ENCODE data around the gene NRF1. TPM values are rescaled to one million over a fixed set of nuclear protein-coding genes. Genes with fewer than 3 reads are reported as not detected.

NRF1 gene
- total RNA-seq, 1 experiment from 2014 or later: 25.9 TPM

DNA sequence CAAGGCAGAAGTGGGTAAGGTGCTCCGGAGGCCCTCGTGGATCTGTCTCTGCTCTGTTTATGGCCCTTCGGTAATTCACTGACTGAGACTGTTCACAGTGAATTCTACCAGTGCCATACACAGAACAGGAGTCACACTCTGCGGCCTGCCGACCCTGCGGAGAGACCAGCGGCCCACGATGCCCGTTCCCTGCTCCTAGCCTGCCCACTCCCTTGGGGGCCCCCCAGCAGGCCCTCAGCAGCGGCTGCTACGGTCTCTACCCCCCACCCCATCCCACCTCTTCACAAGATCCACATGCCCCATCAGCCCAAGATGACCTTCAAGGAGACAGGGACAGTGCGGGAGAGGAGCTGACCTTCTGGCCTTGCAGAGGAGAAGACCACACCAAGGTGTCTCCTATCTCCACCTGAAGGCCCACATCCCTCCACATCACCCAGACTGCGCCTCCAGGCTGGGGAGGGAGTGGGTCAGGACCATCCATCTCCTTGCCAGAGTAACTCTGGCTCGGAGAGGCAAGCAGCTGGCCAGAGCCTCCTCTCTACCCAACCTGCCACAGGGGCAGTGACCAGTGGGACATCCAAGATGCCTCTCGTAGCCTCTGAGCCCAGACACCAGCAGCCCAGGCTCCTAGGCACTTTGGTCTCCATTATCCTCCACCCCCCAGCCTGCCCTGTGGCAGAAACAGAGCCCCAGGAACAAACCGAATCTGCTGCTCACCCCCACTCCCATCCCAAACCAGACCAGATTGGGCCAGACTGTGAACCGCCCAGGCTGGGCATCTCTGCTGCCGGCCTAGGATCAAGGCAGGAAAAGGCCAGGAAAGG is 163.6 kb downstream of the NRF1 start:
- peaks cover 9 to 14% of the 10 kb centered on the region in 2 experiments for H3K4me1 ChIP-seq (ENCODE audit: control insufficient read depth in 1 of 2, insufficient read depth in 2 of 2, low read length in 2 of 2)
- H3K4me3 ChIP-seq (replicated peaks in 1 of 2; ENCODE audit: low read depth in 1 of 2, low read length in 2 of 2): no peak overlapping the region
- H4K20me1 ChIP-seq (ENCODE audit: insufficient read depth): no peaks in the 10 kb centered on the region
- DNase-seq (ENCODE audit: low read depth, low spot score): no peak
- TF ChIP-seq RAD21 (IDR thresholded peaks at IDR 0.05; ENCODE audit: low read depth) (no peak), CBX3 (IDR thresholded peaks at IDR 0.05; ENCODE audit: low read depth) (no peak), CEBPB (IDR thresholded peaks at IDR 0.05; ENCODE audit: low read depth) (no peak), EZH2 (IDR thresholded peaks at IDR 0.05) (no peak), FOSL1 (IDR thresholded peaks at IDR 0.05; ENCODE audit: low read depth) (no peak), POLR2AphosphoS5 (IDR thresholded peaks at IDR 0.05; ENCODE audit: low read depth, low read length) (no peak), SP1 (IDR thresholded peaks at IDR 0.05; ENCODE audit: low read depth) (no peak), ZNF274 (IDR thresholded peaks at IDR 0.05; ENCODE audit: low read depth, low read length) (no peak), SIN3A (IDR thresholded peaks at IDR 0.05; ENCODE audit: low read depth) (no peak), JUND (IDR thresholded peaks at IDR 0.05) (no peak), REST (IDR thresholded peaks at IDR 0.05; ENCODE audit: low read depth) (no peak), POLR2A (IDR thresholded peaks at IDR 0.05; ENCODE audit: borderline replicate concordance, extremely low read depth, insufficient read depth, insufficient read length) (no peak), SRF (IDR thresholded peaks at IDR 0.05; ENCODE audit: low read depth) (no peak), YY1 (IDR thresholded peaks at IDR 0.05; ENCODE audit: extremely low read depth, insufficient replicate concordance, low read depth, low read length) (no peak), EZH2phosphoT487 (IDR thresholded peaks at IDR 0.05; ENCODE audit: borderline replicate concordance) (no peak), TCF7L2 (IDR thresholded peaks at IDR 0.05; ENCODE audit: borderline replicate concordance, extremely low read depth, insufficient read depth, insufficient read length) (no peak)
- TF ChIP-seq, protein P1, sequence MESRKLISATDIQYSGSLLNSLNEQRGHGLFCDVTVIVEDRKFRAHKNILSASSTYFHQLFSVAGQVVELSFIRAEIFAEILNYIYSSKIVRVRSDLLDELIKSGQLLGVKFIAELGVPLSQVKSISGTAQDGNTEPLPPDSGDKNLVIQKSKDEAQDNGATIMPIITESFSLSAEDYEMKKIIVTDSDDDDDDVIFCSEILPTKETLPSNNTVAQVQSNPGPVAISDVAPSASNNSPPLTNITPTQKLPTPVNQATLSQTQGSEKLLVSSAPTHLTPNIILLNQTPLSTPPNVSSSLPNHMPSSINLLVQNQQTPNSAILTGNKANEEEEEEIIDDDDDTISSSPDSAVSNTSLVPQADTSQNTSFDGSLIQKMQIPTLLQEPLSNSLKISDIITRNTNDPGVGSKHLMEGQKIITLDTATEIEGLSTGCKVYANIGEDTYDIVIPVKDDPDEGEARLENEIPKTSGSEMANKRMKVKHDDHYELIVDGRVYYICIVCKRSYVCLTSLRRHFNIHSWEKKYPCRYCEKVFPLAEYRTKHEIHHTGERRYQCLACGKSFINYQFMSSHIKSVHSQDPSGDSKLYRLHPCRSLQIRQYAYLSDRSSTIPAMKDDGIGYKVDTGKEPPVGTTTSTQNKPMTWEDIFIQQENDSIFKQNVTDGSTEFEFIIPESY (IDR thresholded peaks at IDR 0.05; ENCODE audit: extremely low read depth, insufficient replicate concordance, low read length): no peak
- TF ChIP-seq, protein P2, sequence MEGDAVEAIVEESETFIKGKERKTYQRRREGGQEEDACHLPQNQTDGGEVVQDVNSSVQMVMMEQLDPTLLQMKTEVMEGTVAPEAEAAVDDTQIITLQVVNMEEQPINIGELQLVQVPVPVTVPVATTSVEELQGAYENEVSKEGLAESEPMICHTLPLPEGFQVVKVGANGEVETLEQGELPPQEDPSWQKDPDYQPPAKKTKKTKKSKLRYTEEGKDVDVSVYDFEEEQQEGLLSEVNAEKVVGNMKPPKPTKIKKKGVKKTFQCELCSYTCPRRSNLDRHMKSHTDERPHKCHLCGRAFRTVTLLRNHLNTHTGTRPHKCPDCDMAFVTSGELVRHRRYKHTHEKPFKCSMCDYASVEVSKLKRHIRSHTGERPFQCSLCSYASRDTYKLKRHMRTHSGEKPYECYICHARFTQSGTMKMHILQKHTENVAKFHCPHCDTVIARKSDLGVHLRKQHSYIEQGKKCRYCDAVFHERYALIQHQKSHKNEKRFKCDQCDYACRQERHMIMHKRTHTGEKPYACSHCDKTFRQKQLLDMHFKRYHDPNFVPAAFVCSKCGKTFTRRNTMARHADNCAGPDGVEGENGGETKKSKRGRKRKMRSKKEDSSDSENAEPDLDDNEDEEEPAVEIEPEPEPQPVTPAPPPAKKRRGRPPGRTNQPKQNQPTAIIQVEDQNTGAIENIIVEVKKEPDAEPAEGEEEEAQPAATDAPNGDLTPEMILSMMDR (IDR thresholded peaks at IDR 0.05 in 2 of 3, conservative IDR thresholded peaks at IDR 0.05 in 1 of 3; ENCODE audit: borderline replicate concordance in 1 of 3, insufficient read depth in 1 of 3, low read depth in 2 of 3, low read length in 2 of 3): no peak
- TF ChIP-seq, protein P3, sequence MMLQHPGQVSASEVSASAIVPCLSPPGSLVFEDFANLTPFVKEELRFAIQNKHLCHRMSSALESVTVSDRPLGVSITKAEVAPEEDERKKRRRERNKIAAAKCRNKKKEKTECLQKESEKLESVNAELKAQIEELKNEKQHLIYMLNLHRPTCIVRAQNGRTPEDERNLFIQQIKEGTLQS (IDR thresholded peaks at IDR 0.05): no peak
- TF ChIP-seq, protein P4, sequence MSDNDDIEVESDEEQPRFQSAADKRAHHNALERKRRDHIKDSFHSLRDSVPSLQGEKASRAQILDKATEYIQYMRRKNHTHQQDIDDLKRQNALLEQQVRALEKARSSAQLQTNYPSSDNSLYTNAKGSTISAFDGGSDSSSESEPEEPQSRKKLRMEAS (IDR thresholded peaks at IDR 0.05): no peak
- no peak overlapping the region for H3K9ac ChIP-seq (ENCODE audit: low read length)
- no peak for ATAC-seq
- peaks cover 44% of the 10 kb centered on the region for H3K79me2 ChIP-seq (ENCODE audit: insufficient read depth, low read length)
- H3K9me2 ChIP-seq (ENCODE audit: insufficient read depth): no peaks in the 10 kb centered on the region
- no peak overlapping the region for H3K4me2 ChIP-seq (ENCODE audit: low read length)
- BruUV-seq (replicated peaks): no TSS peak
- ChIA-PET POLR2A (no interaction called here), CTCF (no interaction called here), RAD21 (ENCODE audit: low non-redundant PET in 1 of 2, low total read pairs in 2 of 2, uncharacterized antibody in 2 of 2, unreplicated experiment in 2 of 2) (no interaction called here)
- no peaks in the 10 kb centered on the region; a peak in 1 of 4 replicates for H3K36me3 ChIP-seq (ENCODE audit: control insufficient read depth in 1 of 2, insufficient read depth in 2 of 2, low read length in 2 of 2)
- no peaks in the 10 kb centered on the region for H3K9me3 ChIP-seq (ENCODE audit: control insufficient read depth in 1 of 2, insufficient read depth in 1 of 2, low read depth in 1 of 2, low read length in 2 of 2)
- H2AFZ ChIP-seq (ENCODE audit: low read depth, low read length, poor library complexity, severe bottlenecking): no peak overlapping the region
- H3K27ac ChIP-seq (ENCODE audit: low read depth, low read length): no peak overlapping the region
- H3K27me3 ChIP-seq (ENCODE audit: insufficient read depth, low read length): no peaks in the 10 kb centered on the region
- intact Hi-C loops (cut with micrococcal nuclease): no loop called here
